SJCRH30 (cell line): ENCODE results near the gene GEMIN5. TPM values are rescaled to one million over a fixed set of nuclear protein-coding genes. Genes with fewer than 3 reads are reported as not detected.

ENCODE experiments used
- DNase-seq, 2 experiments: peaks; one replicate each; pipeline ENCODE4 v3.0.0-alpha.2; 2015 to 2020
- H3K27ac ChIP-seq: fragments of 250-450 bp; sonication (Bioruptor Pico); 2 replicates; pipeline ENCODE4 v1.5.1; 2020; ENCODE audit warnings: mild to moderate bottlenecking, moderate library complexity
- H3K27me3 ChIP-seq: fragments of 250-450 bp; sonication (Bioruptor Pico); 2 replicates; pipeline ENCODE4 v1.5.1; 2020; ENCODE audit warnings: mild to moderate bottlenecking, moderate library complexity
- H3K36me3 ChIP-seq: fragments of 250-450 bp; sonication (Bioruptor Pico); 2 replicates; pipeline ENCODE4 v1.5.1; 2020; ENCODE audit warnings: mild to moderate bottlenecking, moderate library complexity
- H3K4me1 ChIP-seq: fragments of 250-450 bp; sonication (Bioruptor Pico); 2 replicates; pipeline ENCODE4 v1.5.1; 2020; ENCODE audit warnings: mild to moderate bottlenecking, moderate library complexity
- H3K4me3 ChIP-seq: fragments of 250-450 bp; sonication (Bioruptor Pico); 2 replicates; pipeline ENCODE4 v1.5.1; 2020; ENCODE audit warnings: mild to moderate bottlenecking, moderate library complexity
- H3K9me3 ChIP-seq: fragments of 250-450 bp; sonication (Bioruptor Pico); replicated peaks from 2 replicates; pipeline ENCODE4 v1.5.1; 2020; ENCODE audit warnings: mild to moderate bottlenecking, moderate library complexity
- total RNA-seq: library from RNA; depleted of rRNA; stranded (reverse); fragments of >200 nt; shearing (Covaris generic); gene quantifications from 2 replicates; pipeline ENCODE4 v1.2.3, GENCODE V29; 2014

The GEMIN5 gene
- total RNA-seq, 1 experiment from 2014 or later = 47.1 TPM

DNA sequence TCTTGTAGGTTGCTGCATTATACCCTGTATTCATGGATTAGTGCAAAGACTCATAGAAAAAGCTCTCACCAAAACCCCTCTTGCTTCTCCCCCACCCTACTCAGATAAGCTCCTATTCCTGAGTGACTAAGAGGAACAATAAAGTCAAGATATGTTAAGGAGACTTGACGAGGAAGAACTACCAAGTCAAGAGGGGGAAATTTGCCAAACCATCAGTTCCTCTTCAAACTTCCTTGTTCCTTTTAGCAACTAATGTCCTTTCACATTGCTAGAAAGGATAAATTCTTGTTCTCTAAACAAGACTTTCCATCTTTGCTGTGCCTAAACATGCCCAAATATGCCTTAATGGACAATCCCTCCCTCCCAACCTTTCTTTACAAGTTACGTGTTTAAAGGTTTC is 52.6 kb downstream of the GEMIN5 start:
- no peaks in the 10 kb centered on the region for H3K4me1 ChIP-seq
- H3K4me3 ChIP-seq = no peak overlapping the region
- no peaks in the 10 kb centered on the region for H3K27me3 ChIP-seq
- DNase-seq = no peak
- no peak overlapping the region for H3K27ac ChIP-seq
- peaks cover 11% of the 10 kb centered on the region for H3K9me3 ChIP-seq
- peaks cover 62% of the 10 kb centered on the region for H3K36me3 ChIP-seq

DNA sequence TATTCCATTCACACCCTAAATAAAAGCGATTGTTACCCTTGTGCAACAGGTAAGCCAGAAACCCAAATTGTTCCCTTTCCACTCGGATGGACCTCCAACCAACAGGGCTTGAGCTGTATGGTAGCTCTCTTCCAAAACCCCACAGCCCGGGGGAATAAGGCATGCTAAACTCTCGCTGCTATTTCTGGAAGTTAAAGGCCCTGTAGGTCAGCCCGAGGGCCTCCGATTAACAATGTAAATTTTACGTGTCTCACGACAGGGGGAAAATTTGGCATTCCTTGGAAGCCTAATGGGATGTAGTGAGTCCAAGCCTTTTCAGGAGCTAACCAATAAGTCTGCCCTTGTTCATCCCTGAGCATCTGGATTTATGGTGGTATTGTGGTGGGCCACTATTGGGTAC is 53.6 kb downstream of the GEMIN5 start:
- H3K9me3 ChIP-seq = peaks cover 11% of the 10 kb centered on the region
- H3K4me3 ChIP-seq = no peak overlapping the region
- H3K36me3 ChIP-seq = peaks cover 52% of the 10 kb centered on the region
- no peak for DNase-seq
- no peak overlapping the region for H3K27ac ChIP-seq
- no peaks in the 10 kb centered on the region for H3K27me3 ChIP-seq
- no peaks in the 10 kb centered on the region for H3K4me1 ChIP-seq

DNA sequence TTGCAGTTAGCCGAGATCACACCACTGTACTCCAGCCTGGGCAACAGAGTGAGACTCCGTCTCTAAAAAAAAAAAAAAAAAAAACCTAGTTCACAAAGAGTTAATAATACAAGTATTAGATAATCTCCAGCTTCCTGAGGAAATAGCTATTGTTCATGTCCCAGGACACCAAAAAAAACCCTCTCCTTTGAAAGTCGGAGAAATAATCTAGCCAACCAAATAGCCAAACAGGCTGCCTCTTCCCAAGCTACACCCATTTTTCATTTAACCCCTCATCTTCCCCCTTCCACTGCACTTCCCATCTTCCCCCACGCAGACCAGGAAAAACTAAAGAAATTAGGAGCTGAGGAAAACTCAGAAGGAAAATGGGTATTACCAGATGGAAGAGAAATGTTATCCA is 56.0 kb downstream of the GEMIN5 start:
- Histone ChIP-seq H3K36me3 (peaks cover 35% of the 10 kb centered on the region), H3K27ac (no peak overlapping the region), H3K4me1 (no peaks in the 10 kb centered on the region), H3K9me3 (peaks cover 11% of the 10 kb centered on the region), H3K27me3 (no peaks in the 10 kb centered on the region), H3K4me3 (no peak overlapping the region)
- no peak for DNase-seq

DNA sequence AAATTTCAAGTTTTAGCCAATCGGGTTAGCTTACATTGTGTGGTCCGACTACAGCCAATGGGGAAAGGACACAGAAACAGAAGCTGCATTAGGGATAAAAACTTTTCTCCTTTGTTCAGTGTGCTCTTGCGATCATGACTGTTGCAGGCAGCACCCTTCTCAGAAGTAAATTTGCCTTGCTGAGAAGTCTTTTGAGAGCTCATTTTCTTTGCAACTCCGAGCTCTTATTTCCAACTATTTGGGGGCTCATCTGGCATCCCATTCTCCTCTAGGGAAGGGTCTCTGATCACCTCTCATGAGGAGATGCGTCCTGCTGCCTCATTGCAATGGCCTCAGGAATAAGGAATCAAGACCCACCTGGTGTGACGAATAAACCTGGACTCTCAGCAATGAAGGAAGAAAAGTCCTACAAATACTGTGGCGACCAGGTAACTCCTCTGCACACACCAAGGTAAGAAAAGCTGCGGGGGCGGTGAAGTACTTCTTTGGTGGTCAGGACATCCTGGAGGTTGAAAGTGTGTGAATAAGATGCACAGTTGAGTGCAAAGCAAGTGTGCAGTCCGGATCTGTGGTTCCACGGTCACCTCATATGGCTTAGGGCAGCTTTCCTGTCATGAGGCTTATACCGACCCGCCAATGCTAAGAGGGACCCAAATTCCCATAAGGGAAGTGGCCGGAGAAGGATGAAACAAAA is 59.2 kb downstream of the GEMIN5 start:
- peaks cover 28% of the 10 kb centered on the region for H3K36me3 ChIP-seq
- no peak for DNase-seq
- no peaks in the 10 kb centered on the region for H3K9me3 ChIP-seq
- H3K27me3 ChIP-seq = no peaks in the 10 kb centered on the region
- no peak overlapping the region for H3K27ac ChIP-seq
- H3K4me3 ChIP-seq = no peak overlapping the region
- H3K4me1 ChIP-seq = no peaks in the 10 kb centered on the region

DNA sequence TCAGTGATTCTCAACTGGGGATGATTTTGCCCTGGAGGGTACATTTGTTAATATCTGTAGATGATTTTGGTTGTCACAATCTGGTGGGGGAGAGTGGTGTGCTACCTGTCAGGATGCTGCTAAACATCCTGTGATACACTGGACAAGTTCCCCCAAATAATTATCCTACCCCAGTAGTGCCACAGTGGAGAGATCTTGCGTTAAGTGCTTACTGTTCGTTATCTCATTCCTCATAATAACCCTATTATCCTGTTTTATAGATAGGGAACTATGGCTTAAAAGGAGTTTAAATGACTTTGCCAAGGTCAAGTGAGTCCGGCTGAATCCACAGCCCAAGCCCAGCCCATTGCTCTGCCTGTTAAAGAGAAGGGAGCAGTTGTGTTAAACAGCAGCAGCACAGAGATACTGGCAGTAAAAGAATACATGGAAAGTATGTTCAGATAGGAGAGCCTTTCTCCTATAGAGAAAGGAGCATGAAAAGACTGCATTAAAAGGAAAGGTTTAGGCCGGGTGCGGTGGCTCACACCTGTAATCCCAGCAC is 64.2 kb downstream of the GEMIN5 start:
- H3K27me3 ChIP-seq = no peaks in the 10 kb centered on the region
- no peaks in the 10 kb centered on the region for H3K4me1 ChIP-seq
- H3K4me3 ChIP-seq = no peak overlapping the region
- peaks cover 59% of the 10 kb centered on the region for H3K36me3 ChIP-seq
- H3K27ac ChIP-seq = no peak overlapping the region
- H3K9me3 ChIP-seq = no peaks in the 10 kb centered on the region
- no peak for DNase-seq

DNA sequence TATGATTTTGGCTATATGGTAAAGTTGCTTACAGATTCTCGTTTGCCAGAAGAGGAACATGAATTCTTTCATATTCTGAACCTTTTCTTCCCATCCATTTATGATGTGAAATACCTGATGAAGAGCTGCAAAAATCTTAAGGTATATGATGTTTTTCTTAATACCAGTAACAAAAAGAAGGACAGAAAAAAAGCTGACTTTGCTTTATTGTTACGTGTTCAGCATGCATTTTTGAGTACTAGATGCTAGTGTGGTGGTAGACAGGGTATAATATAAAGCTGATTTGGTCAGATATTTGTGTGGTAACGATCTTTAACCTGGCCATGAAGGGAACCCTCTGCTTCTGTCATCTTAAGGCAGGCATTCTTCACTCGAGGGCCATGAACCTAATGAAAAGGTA is 66.3 kb downstream of the GEMIN5 start:
- Histone ChIP-seq H3K4me3 (no peak overlapping the region), H3K27ac (no peak overlapping the region), H3K36me3 (peaks cover 56% of the 10 kb centered on the region), H3K27me3 (no peaks in the 10 kb centered on the region), H3K4me1 (no peaks in the 10 kb centered on the region; the same call in 1 of the 2 replicates), H3K9me3 (no peaks in the 10 kb centered on the region)
- DNase-seq = no peak

DNA sequence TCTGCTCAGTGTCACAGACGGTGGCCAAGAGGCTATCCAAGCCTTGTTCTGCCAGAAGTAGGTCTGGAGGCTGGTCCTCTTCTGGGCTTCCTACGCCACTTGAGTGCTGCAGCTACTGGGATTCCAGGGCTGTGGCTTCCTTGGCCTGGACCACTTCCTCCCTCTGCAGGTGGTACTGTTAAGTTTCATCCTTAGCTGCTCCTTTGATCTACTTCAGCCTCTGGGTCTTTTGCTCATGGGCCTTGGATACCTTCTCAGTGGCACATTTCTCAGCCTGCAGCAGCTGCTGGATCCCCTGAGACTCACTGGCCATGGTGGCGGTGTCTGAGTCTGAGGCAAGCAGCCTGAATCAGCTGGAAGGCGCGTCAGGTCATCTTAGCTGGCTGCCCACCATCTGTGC is 69.3 kb downstream of the GEMIN5 start:
- peaks cover 53% of the 10 kb centered on the region for H3K36me3 ChIP-seq
- DNase-seq = peak; percentile 52 to 62
- no peaks in the 10 kb centered on the region for H3K27me3 ChIP-seq
- no peak overlapping the region for H3K4me3 ChIP-seq
- no peaks in the 10 kb centered on the region for H3K9me3 ChIP-seq
- no peaks in the 10 kb centered on the region; the same call in 1 of the 2 replicates for H3K4me1 ChIP-seq
- H3K27ac ChIP-seq = no peak overlapping the region

DNA sequence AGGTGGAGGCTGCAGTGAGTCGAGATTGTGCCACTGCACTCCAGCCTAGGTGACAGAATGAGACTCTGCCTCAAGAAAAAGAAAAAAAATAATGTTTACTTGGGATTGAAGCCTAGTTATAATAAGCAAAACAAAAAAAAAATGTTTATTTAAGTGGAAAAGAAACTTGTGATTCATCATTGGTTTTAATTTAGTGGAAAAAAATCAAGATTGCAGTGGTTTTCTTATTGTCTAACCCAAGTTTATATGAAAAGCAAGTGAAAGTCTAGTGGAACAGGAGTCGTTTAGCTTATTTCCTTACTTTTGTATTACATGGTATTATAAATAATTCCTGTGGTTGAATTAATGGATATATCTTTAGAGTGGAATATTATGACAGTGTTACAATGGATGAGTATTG is 71.2 kb downstream of the GEMIN5 start:
- peaks cover 41% of the 10 kb centered on the region for H3K36me3 ChIP-seq

DNA sequence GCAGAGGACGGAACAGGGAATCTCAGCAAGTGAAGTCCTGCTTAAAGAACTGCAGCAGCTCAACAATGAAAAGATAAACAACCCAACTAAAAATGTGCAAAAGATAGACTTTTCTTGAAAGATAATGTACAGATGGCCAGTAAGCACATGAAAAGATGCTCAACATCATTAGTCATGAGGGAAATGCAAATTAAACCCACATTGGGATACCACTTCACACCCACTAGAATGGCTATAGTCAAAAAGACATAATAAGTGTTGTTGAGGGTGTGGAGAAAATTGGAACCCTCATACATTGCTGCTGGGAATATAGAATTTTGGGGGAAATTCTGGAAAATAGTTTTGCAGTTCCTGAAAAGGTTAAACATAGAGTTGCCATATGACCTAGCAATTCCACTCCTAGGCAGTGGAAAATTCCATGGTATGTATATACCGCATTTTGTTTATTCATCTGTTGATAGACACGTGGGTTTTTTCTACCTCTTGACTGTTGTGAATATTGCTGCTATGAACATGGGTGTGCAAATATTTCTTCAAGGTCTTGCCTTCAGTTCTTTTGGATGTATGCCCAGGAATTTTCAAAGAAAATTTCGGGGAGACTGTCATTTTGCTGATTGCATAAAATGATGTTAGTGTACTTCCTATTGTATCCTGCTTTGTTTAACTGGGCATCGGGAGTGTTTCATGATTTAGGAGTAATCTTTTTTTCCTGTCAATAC is 72.4 kb downstream of the GEMIN5 start:
- Histone ChIP-seq H3K36me3 (peaks cover 31% of the 10 kb centered on the region), H3K27ac (no peak overlapping the region), H3K9me3 (no peaks in the 10 kb centered on the region), H3K4me1 (no peaks in the 10 kb centered on the region; the same call in 1 of the 2 replicates), H3K4me3 (no peak overlapping the region), H3K27me3 (no peaks in the 10 kb centered on the region)
- no peak for DNase-seq

More for the DNA sequence above, 71.2 kb downstream of the GEMIN5 start:
- no peak for DNase-seq
- no peaks in the 10 kb centered on the region; the same call in 1 of the 2 replicates for H3K4me1 ChIP-seq
- H3K27me3 ChIP-seq = no peaks in the 10 kb centered on the region
- H3K27ac ChIP-seq = no peak overlapping the region
- no peaks in the 10 kb centered on the region for H3K9me3 ChIP-seq
- H3K4me3 ChIP-seq = no peak overlapping the region

DNA sequence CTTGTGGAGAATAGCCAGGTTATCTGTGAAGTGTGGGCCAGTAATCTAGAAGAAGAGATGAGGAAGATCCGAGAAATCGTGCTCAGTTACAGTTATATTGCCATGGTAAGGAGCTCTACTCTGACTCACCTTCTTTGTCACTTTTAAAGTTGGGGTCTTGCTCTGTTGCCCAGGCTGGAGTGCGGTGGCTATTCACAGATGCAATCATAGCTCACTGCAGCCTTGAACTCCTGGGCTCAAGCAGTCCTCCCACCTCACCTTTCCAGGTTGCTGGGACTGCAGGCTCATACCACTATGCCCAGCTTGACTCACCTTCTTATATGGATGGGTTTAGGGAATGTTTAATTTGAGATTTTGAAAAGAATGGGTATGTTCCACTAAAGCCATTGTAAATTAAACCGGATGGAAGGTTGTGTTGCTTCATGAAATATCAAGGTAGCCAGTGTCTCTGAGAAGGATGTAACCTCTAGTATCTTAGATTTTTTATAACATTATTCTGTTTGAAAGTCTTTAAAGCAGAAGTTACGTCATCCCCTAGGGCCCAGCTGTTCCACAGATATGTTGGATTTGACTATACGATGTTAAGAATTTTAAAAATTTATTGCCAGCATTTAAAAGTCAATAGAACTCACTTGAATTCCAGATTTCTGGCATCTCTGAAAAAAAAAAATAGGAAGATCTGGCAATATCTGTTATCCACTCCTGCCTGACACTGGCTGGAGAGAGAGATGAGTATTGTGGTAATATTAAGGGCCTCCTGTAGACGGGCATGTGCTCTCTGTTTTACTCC is 74.5 kb downstream of the GEMIN5 start:
- Histone ChIP-seq H3K4me3 (no peak overlapping the region), H3K9me3 (no peaks in the 10 kb centered on the region), H3K27me3 (no peaks in the 10 kb centered on the region), H3K27ac (no peak overlapping the region), H3K4me1 (peaks cover 2% of the 10 kb centered on the region; the same call in 1 of the 2 replicates), H3K36me3 (peaks cover 28% of the 10 kb centered on the region)
- no peak for DNase-seq

DNA sequence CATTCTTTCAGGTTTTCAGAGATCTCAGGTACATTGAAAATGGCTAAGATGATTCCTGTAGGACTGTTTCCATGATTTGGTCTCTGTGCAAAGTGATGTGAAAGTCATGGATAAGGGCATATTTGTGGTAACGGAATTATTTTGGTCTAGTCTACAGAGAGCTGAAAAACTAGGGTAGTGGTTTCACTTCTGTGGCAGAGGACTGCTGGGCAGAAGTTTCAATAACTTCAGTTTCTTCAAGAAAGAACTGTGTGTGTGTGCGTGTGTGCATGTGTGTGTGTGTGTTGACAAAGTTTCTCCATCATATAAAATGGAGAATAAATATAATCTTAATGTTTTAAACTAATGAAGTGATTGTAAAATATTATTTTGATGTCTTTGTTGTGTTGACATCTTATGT is 75.2 kb downstream of the GEMIN5 start:
- 0 out of 2 replicates have a peak, but pooled peaks cover 2% of the 10 kb centered on the region for H3K4me1 ChIP-seq
- no peak overlapping the region for H3K4me3 ChIP-seq
- H3K27ac ChIP-seq = no peak overlapping the region
- H3K27me3 ChIP-seq = no peaks in the 10 kb centered on the region
- H3K36me3 ChIP-seq = peaks cover 26% of the 10 kb centered on the region
- H3K9me3 ChIP-seq = no peaks in the 10 kb centered on the region
- DNase-seq = no peak

DNA sequence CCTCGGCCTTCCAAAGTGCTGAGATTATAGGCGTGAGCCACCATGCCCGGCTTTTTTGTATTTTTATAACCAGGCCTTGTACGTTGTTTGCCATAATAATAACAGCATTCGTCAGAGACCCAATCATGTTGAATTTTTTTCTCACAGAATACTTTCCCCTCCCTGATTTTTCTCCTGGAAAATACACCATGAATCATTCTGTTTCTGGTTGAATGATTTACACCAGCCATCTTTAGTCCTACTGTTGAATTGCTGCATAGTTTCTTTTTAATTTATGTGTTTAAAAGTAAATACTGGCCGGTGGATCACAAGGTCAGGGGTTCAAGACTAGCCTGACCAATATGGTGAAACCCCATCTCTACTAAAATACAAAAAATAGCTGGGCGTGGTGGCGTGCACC is 76.1 kb downstream of the GEMIN5 start:
- Histone ChIP-seq H3K4me1 (0 out of 2 replicates have a peak, but pooled peaks cover 2% of the 10 kb centered on the region), H3K36me3 (peaks cover 24% of the 10 kb centered on the region), H3K27me3 (no peaks in the 10 kb centered on the region), H3K27ac (no peak overlapping the region), H3K4me3 (no peak overlapping the region), H3K9me3 (no peaks in the 10 kb centered on the region)
- no peak for DNase-seq

DNA sequence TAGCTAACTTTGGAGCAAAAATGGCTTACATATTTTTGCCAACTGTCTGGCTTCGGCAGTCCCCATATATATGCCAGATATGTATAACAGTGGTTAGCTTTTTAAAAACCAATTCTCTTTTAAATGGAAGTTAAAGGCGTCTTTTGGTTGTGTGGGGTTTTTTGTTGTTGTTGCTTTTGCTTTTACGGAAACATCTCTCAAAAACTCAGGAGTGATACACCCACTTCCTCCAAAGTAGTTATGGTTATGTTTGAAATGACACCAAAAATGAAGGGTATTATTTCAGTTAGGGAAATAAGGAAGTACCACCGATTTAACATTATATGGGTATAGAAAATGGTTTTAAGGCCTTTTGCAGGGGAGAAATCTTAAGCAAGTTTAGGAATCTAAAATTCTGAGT is 77.2 kb downstream of the GEMIN5 start:
- Histone ChIP-seq H3K27ac (no peak overlapping the region), H3K4me1 (0 out of 2 replicates have a peak, but pooled peaks cover 2% of the 10 kb centered on the region), H3K9me3 (no peaks in the 10 kb centered on the region), H3K27me3 (no peaks in the 10 kb centered on the region), H3K4me3 (no peak overlapping the region), H3K36me3 (peaks cover 20% of the 10 kb centered on the region)
- DNase-seq = no peak

DNA sequence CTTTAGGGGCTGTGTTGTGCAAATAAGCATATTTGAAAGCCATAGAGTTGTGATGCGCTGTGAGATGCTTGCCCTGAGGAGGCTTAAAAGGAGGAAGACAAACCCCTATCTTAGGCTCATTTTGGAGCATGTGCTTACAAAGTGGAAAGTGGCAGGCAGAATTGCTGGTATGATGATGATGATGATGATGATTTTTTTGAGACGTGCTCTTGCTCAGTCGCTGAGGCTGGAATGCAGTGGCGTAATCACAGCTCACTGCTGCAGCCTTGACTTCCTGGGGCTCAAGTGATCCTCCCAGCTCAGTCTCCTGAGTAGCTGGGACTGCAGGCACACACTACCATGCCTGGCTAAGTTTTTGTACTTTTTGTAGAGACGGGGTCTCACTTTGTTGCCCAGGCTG is 77.9 kb downstream of the GEMIN5 start:
- Histone ChIP-seq H3K27ac (no peak overlapping the region), H3K36me3 (peaks cover 13% of the 10 kb centered on the region), H3K4me3 (no peak overlapping the region; the same call in 1 of the 2 replicates), H3K9me3 (no peaks in the 10 kb centered on the region), H3K27me3 (no peaks in the 10 kb centered on the region), H3K4me1 (0 out of 2 replicates have a peak, but pooled peaks cover 2% of the 10 kb centered on the region)
- DNase-seq = no peak
